GM12872 (cell line): ENCODE data around the gene CTPS2.

Experiments used
- CTCF ChIP-seq: IDR thresholded peaks from 3 replicates; pipeline ENCODE4 v1.5.1; 2011; ENCODE audit warnings: low read depth, mild to moderate bottlenecking, low read length, moderate library complexity; ENCODE audit not compliant: insufficient read depth

CTPS2 gene, protein sequence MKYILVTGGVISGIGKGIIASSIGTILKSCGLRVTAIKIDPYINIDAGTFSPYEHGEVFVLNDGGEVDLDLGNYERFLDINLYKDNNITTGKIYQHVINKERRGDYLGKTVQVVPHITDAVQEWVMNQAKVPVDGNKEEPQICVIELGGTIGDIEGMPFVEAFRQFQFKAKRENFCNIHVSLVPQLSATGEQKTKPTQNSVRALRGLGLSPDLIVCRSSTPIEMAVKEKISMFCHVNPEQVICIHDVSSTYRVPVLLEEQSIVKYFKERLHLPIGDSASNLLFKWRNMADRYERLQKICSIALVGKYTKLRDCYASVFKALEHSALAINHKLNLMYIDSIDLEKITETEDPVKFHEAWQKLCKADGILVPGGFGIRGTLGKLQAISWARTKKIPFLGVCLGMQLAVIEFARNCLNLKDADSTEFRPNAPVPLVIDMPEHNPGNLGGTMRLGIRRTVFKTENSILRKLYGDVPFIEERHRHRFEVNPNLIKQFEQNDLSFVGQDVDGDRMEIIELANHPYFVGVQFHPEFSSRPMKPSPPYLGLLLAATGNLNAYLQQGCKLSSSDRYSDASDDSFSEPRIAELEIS

GRCh38 chrX:16712548-16713155 lies at the start of gene CTPS2:
Gene CTPS2 (minus strand): TSS chrX:16712669. CDS start chrX:16702902, 9,767 bp downstream.
- TF ChIP-seq CTCF: no peak

DNA sequence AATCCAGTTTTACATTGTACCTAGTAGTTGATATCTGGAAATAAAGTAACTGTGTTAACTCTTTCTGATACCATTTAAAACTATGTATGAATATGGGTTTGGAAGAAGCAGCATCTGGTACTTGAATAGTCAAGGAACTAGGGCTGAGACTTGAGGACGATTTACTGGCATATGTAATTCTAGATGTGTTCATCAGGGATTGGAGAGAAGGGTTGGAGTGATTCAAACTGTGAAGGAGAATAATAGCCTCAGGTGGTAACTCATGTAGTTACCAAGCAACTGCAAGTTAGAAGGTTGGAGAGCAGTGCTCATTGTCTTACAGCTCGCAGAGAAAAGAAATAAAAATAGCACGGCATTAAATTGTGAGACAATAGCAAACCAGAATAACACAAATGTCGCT lies 44.3 kb upstream of the CTPS2 start:
- no peak for TF ChIP-seq CTCF

GRCh38 chrX:16754019-16754418 lies 41.5 kb upstream of the CTPS2 start:
- no peak for TF ChIP-seq CTCF

DNA sequence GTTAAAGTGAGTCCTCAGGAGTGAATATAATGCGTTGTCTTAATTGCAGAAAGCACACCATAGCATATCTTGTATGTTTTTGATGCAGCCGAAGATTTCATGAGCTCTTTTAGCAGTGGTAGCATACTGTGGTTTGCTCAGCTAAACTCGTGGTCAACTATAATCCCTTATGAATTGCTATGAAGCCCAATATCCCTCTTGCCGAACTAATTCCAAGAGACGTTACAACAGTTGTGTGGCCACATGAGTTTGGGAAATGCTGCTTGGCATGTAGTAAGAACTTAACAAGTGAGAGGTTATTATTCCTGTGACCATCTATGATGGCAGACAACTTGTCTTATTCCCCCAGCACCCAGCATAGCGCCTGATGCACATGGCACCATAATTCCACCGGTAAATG lies 37.7 kb upstream of the CTPS2 start:
- TF ChIP-seq CTCF: no peak

GRCh38 chrX:16748425-16748824 lies 36.0 kb upstream of the CTPS2 start:
- TF ChIP-seq CTCF: no peak

DNA sequence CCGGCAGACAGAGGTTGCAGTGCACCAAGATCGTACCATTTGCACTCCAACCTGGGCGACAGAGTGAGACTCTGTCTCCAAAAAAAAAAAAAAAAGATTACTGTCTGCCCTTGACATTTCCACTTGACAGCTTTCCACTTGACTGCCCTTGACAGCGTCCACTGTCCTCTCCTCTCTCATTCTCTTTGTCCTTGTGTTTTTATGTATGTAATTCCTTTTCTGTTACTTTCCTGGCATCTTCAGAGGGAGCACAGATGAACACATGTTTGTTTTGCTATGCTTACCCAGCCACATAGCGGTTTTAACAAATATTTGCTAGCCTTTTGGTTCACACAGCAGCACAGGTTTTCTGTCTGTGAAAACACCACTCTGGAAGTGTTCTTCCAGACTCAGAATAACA lies 33.2 kb upstream of the CTPS2 start:
- TF ChIP-seq CTCF: no peak

DNA sequence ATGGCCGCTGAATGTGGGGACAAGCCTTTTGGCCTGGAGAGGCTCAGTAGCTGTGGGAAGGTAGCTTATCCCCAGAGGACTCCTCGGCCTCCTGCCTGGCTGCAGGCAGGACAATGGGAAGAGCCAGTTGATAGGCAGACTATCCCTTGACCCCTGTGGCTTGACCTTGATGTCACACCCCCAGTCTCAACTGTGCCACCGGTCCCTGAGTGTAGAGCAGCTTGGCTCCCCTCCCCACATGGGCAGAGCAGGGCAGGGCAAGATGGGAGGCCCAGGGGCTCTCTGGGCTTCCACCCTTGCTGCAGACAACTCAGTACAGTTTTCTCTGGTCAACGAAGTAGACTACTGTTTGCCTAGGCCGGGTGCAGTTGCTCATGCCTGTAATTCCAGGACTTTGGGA lies 32.6 kb upstream of the CTPS2 start:
- TF ChIP-seq CTCF: no peak
